ENCODE results near the gene DSCAM.

DNA sequence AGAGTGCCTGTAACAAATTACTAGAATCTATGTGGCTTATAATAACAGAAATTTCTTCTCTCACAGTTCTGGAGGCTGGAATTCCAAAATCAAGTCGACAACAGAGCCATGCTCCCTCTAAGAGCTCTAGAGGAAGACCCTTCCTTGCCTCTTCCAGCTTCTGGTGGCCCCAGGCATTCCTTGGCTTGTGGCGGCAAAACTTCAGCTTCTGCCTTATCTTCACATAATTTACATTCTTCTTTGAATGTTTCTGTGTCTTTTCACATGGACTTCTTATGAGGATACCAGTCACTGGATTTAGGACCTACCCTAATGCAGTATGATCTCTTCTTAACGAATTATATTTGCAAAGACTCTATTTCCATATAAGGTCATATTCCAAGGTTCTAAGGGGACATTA, 655.3 kb downstream of the DSCAM start:
- TF ChIP-seq CTCF (IDR thresholded peaks at IDR 0.05) (no peak), POLR2A (IDR thresholded peaks at IDR 0.05) (no peak)

Measured in Peyer's patch (tissue), 4 donors.